DND-41 (cell line): ENCODE results near the gene VPS51.

Experiments
- EZH2 ChIP-seq: IDR thresholded peaks from 3 replicates; pipeline ENCODE4 v1.6.1; 2012; ENCODE audit warnings: borderline replicate concordance, low read depth, mild to moderate bottlenecking, moderate library complexity, low read length, inconsistent platforms; ENCODE audit not compliant: severe bottlenecking
- TF ChIP-seq, protein P1 (sequence below): IDR thresholded peaks from 2 replicates; pipeline ENCODE4 v1.5.1; 2012; ENCODE audit warnings: borderline replicate concordance, low read length, moderate library complexity, mild to moderate bottlenecking; ENCODE audit not compliant: poor library complexity, severe bottlenecking; ENCODE audit errors: extremely low read depth

DNA sequence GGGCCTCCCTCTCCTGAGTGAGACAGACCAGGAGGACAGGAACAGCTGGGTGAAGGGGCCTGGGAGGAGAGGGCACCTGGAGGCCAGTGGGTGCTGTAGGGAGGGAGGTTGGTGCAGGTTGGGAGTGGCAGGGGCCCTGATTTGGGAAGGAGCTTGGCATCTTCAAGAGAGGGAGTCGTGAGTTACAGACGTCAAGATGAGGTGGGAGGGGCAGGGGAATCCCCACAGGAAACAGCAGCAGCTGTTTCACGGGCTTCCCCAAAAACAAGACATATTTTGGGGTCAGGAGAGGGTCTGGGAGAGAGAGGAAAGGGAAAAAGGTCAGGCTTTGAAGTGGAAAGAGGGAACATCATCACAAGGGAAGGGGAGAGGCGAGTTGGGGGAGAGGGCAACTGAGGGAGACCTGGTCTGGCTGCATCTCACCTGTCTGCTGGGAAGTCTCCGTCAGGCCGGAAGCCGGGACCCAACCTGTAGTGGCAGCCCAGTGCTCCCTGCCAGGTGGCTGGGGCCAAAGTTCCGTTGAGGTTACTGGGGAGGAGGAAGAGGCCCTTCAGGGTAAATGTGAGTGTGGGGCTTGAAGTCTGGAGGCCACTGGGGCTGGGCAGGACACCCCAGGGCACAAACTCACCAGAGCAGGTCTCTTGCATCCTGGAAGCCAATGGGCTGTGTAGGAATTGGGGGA lies 42.0 kb upstream of the VPS51 start:
- TF ChIP-seq, protein P1, sequence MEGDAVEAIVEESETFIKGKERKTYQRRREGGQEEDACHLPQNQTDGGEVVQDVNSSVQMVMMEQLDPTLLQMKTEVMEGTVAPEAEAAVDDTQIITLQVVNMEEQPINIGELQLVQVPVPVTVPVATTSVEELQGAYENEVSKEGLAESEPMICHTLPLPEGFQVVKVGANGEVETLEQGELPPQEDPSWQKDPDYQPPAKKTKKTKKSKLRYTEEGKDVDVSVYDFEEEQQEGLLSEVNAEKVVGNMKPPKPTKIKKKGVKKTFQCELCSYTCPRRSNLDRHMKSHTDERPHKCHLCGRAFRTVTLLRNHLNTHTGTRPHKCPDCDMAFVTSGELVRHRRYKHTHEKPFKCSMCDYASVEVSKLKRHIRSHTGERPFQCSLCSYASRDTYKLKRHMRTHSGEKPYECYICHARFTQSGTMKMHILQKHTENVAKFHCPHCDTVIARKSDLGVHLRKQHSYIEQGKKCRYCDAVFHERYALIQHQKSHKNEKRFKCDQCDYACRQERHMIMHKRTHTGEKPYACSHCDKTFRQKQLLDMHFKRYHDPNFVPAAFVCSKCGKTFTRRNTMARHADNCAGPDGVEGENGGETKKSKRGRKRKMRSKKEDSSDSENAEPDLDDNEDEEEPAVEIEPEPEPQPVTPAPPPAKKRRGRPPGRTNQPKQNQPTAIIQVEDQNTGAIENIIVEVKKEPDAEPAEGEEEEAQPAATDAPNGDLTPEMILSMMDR = no peak
- no peak for TF ChIP-seq EZH2
